Measurements from ENCODE around the gene PDK3. TPM values are rescaled to one million over a fixed set of nuclear protein-coding genes. Genes with fewer than 3 reads are reported as not detected.

PDK3 gene
- total RNA-seq, 1 experiment from 2014 or later, result 6.6 TPM

DNA sequence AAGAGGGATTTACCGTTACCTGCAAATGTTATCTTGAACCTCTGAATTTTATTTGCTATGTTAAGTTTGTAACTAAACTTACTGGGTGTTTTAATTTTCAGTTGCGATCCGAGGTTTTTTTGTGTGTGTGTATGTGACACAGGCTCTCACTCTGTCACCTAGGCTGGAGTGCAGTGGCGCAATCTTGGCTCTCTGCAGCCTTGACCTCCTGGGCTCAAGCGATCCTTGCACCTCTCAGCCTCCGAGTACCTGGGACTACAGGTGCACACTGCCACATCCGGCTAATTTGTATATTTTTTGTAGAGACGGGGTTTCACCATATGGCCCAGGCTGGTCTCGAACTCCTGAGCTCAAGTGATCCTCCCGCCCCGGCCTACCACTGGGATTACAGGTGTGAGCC is 18.5 kb downstream of the PDK3 start:
- CTCF ChIA-PET, result no interaction called here
- POLR2A ChIA-PET (ENCODE audit: low non-redundant PET), result no interaction called here
- TF ChIP-seq, protein P1, sequence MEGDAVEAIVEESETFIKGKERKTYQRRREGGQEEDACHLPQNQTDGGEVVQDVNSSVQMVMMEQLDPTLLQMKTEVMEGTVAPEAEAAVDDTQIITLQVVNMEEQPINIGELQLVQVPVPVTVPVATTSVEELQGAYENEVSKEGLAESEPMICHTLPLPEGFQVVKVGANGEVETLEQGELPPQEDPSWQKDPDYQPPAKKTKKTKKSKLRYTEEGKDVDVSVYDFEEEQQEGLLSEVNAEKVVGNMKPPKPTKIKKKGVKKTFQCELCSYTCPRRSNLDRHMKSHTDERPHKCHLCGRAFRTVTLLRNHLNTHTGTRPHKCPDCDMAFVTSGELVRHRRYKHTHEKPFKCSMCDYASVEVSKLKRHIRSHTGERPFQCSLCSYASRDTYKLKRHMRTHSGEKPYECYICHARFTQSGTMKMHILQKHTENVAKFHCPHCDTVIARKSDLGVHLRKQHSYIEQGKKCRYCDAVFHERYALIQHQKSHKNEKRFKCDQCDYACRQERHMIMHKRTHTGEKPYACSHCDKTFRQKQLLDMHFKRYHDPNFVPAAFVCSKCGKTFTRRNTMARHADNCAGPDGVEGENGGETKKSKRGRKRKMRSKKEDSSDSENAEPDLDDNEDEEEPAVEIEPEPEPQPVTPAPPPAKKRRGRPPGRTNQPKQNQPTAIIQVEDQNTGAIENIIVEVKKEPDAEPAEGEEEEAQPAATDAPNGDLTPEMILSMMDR (conservative IDR thresholded peaks at IDR 0.05; ENCODE audit: low read depth, low read length), result no peak
- TF ChIP-seq EZH2 (IDR thresholded peaks at IDR 0.05; ENCODE audit: borderline replicate concordance, low read depth, low read length, poor library complexity, severe bottlenecking), result no peak

GRCh38 chrX:24485323-24485722 is 20.2 kb downstream of the PDK3 start:
- no TSS peak for BruUV-seq (replicated peaks)
- intact Hi-C loops (cut with micrococcal nuclease; ENCODE audit: unreplicated experiment), result no loop called here
- no peak for TF ChIP-seq EZH2 (IDR thresholded peaks at IDR 0.05; ENCODE audit: borderline replicate concordance, low read depth, low read length, poor library complexity, severe bottlenecking)
- TF ChIP-seq, protein P1 (conservative IDR thresholded peaks at IDR 0.05; ENCODE audit: low read depth, low read length), result no peak
- Histone ChIP-seq H3K27ac (ENCODE audit: low read depth, low read length, poor library complexity, severe bottlenecking) (no peak overlapping the region), H3K9me3 (ENCODE audit: low read depth, low read length, poor library complexity, severe bottlenecking) (no peaks in the 10 kb centered on the region), H3K36me3 (ENCODE audit: insufficient read depth, low read length, poor library complexity, severe bottlenecking) (no peaks in the 10 kb centered on the region), H3K4me3 (ENCODE audit: low read depth, low read length, poor library complexity, severe bottlenecking) (no peak overlapping the region), H3K4me1 (ENCODE audit: insufficient read depth, low read length, poor library complexity, severe bottlenecking) (no peaks in the 10 kb centered on the region), H3K27me3 (replicated peaks; ENCODE audit: insufficient read depth, low read depth, low read length, poor library complexity) (no peaks in the 10 kb centered on the region)
- ChIA-PET POLR2A (ENCODE audit: low non-redundant PET) (no interaction called here), CTCF (no interaction called here)
- DNase-seq (ENCODE audit: low spot score), result no peak

More for the DNA sequence above, 18.5 kb downstream of the PDK3 start:
- H3K4me3 ChIP-seq (ENCODE audit: low read depth, low read length, poor library complexity, severe bottlenecking), result no peak overlapping the region
- no peak overlapping the region for H3K27ac ChIP-seq (ENCODE audit: low read depth, low read length, poor library complexity, severe bottlenecking)
- no peaks in the 10 kb centered on the region for H3K27me3 ChIP-seq (replicated peaks; ENCODE audit: insufficient read depth, low read depth, low read length, poor library complexity)
- no peaks in the 10 kb centered on the region for H3K9me3 ChIP-seq (ENCODE audit: low read depth, low read length, poor library complexity, severe bottlenecking)
- no peaks in the 10 kb centered on the region for H3K4me1 ChIP-seq (ENCODE audit: insufficient read depth, low read length, poor library complexity, severe bottlenecking)
- no TSS peak for BruUV-seq (replicated peaks)
- no peak for DNase-seq (ENCODE audit: low spot score)
- intact Hi-C loops (cut with micrococcal nuclease; ENCODE audit: unreplicated experiment), result no loop called here
- no peaks in the 10 kb centered on the region for H3K36me3 ChIP-seq (ENCODE audit: insufficient read depth, low read length, poor library complexity, severe bottlenecking)

- BruUV-seq (replicated peaks), result no TSS peak
- TF ChIP-seq, protein P1 (conservative IDR thresholded peaks at IDR 0.05; ENCODE audit: low read depth, low read length), result no peak
- TF ChIP-seq EZH2 (IDR thresholded peaks at IDR 0.05; ENCODE audit: borderline replicate concordance, low read depth, low read length, poor library complexity, severe bottlenecking), result no peak
- H3K4me1 ChIP-seq (ENCODE audit: insufficient read depth, low read length, poor library complexity, severe bottlenecking), result no peaks in the 10 kb centered on the region
- DNase-seq (ENCODE audit: low spot score), result no peak
- no peaks in the 10 kb centered on the region for H3K27me3 ChIP-seq (replicated peaks; ENCODE audit: insufficient read depth, low read depth, low read length, poor library complexity)
- intact Hi-C loops (cut with micrococcal nuclease; ENCODE audit: unreplicated experiment), result no loop called here
- no peaks in the 10 kb centered on the region for H3K36me3 ChIP-seq (ENCODE audit: insufficient read depth, low read length, poor library complexity, severe bottlenecking)
- ChIA-PET POLR2A (ENCODE audit: low non-redundant PET) (no interaction called here), CTCF (no interaction called here)
- H3K9me3 ChIP-seq (ENCODE audit: low read depth, low read length, poor library complexity, severe bottlenecking), result no peaks in the 10 kb centered on the region
- no peak overlapping the region for H3K27ac ChIP-seq (ENCODE audit: low read depth, low read length, poor library complexity, severe bottlenecking)
- no peak overlapping the region for H3K4me3 ChIP-seq (ENCODE audit: low read depth, low read length, poor library complexity, severe bottlenecking)
These were observed 21.0 kb downstream of the PDK3 start for GRCh38 chrX:24485976-24486680.

Measured in A673 (cell line).